Sigmoid colon (tissue), 7 donors: ENCODE results near the gene PANK2. TPM values are rescaled to one million over a fixed set of nuclear protein-coding genes. Genes with fewer than 3 reads are reported as not detected.
A peak's percentile ranks its signal among the peaks of the same experiment; 100 is the strongest.

Experiments
- DNase-seq: peaks from one replicate; pipeline ENCODE4 v3.0.0-alpha.2; 2019
- H3K27ac ChIP-seq, 4 donors: fragments of 200-600 bp; sonication (generic); one replicate each; pipeline ENCODE4 v1.5.1; 2016 to 2019; ENCODE audit warnings: mild to moderate bottlenecking in 1 of 4
- H3K27me3 ChIP-seq, 3 donors: fragments of 200-600 bp; sonication (generic); one replicate each; pipeline ENCODE4 v1.5.1; 2019; ENCODE audit warnings: mild to moderate bottlenecking in 1 of 3
- H3K36me3 ChIP-seq, 4 donors: fragments of 200-600 bp; sonication (generic); one replicate each; pipeline ENCODE4 v1.5.1; 2016 to 2019
- H3K4me1 ChIP-seq, 4 donors: fragments of 200-600 bp; sonication (generic); one replicate each; pipeline ENCODE4 v1.5.1; 2017 to 2019
- H3K4me3 ChIP-seq, 4 donors: fragments of 200-600 bp; sonication (generic); one replicate each; pipeline ENCODE4 v1.5.1; 2017 to 2019; ENCODE audit warnings: mild to moderate bottlenecking in 2 of 4, moderate library complexity in 1 of 4
- H3K9me3 ChIP-seq, 4 donors: fragments of 200-600 bp in 3 of 4; sonication (generic) in 3 of 4; one replicate each; pipeline versions ENCODE4 v1.5.1 to v1.6.1; 2013 to 2019
- EP300 ChIP-seq, 4 donors: sonication (generic); formaldehyde crosslinking; IDR thresholded peaks; one replicate each; pipeline ENCODE4 v1.6.1; 2017; ENCODE audit warnings: antibody characterized with exemption in 4 of 4
- POLR2A ChIP-seq, 2 donors: fragments of 450-650 bp; IDR thresholded peaks; one replicate each; pipeline ENCODE4 v1.6.1; 2016; ENCODE audit warnings: antibody characterized with exemption in 2 of 2, mild to moderate bottlenecking in 2 of 2, moderate library complexity in 2 of 2
- POLR2AphosphoS5 ChIP-seq, 4 donors: sonication (generic); formaldehyde crosslinking; IDR thresholded peaks; one replicate each; pipeline ENCODE4 v1.6.1; 2017; ENCODE audit warnings: antibody characterized with exemption in 4 of 4
- WGBS, 2 donors: extraction: QIAGEN DNeasy Blood & Tissue Kit; methylation state at CpG; one replicate each; pipeline ENCODE4 v1.1.7; 2013; 5-methylcytosine and 5-hydroxymethylcytosine counted together
- intact Hi-C: fragments of 100-400 bp; cut with DNase I; formaldehyde crosslinking; loops from one replicate; pipeline ENCODE4 v1.15.1; 2023
- polyA plus RNA-seq, 3 donors: library from polyadenylated mRNA; stranded (reverse); fragments of 200-250 nt; gene quantifications; one replicate each; pipeline ENCODE4 v1.2.3, GENCODE V29; 2013
- total RNA-seq, 4 donors: library from RNA; depleted of rRNA; stranded (reverse); fragments of >200 nt; gene quantifications; one replicate each; pipeline ENCODE4 v1.1.0, GENCODE V29; 2016
- TF ChIP-seq, protein P1 (sequence below), 4 experiments: fragments of 450-650 bp in 3 of 4; fragments of 200-600 bp in 1 of 4; IDR thresholded peaks; one replicate each; pipeline ENCODE4 v1.5.1; 2016 to 2019; ENCODE audit warnings: antibody characterized with exemption in 4 of 4, mild to moderate bottlenecking in 3 of 4, moderate library complexity in 2 of 4
- donor health status: healthy with polysubstance abuse.
- donor health status: Bipolar disorder and iron deficiency.
- donor health status: healthy.

PANK2 gene
- total and polyA plus RNA-seq, 7 donors = 16.2 to 43.2 (median 35.1) TPM

DNA sequence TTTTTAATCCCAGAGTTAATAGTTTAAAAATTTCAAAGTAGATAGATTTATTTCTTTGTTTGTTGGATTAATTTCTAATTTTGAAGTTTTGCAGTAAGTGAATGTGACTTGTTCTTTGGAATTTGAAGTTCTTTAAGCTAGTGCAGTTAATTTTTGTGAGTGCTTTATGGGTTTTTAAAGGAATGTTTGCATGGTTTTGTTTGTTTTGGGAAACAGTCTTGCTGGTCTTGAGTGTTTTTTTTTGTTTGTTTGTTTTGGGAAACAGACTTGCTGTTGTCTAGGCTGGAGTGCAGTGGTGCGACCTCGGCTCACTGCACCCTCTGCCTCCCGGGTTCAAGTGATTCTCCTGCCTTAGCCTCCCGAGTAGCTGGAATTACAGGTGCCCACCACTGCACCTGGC is 9.5 kb downstream of the PANK2 start:
- 29 to 80% methylated on average over 4 of the region's 4 CpGs for WGBS, 2 donors
- Histone ChIP-seq H3K4me3 (no peak overlapping the region), H3K9me3 (no peaks in the 10 kb centered on the region), H3K36me3 (no peaks in the 10 kb centered on the region), H3K27me3 (no peaks in the 10 kb centered on the region), H3K4me1 (peaks cover 0 to 81% (median 61%) of the 10 kb centered on the region in 4 donors), H3K27ac (no peak overlapping the region)
- intact Hi-C loops = no loop called here
- DNase-seq = no peak
- TF ChIP-seq POLR2AphosphoS5 (IDR thresholded peaks at IDR 0.05) (no peak), EP300 (IDR thresholded peaks at IDR 0.05) (no peak), POLR2A (IDR thresholded peaks at IDR 0.05) (no peak)
- TF ChIP-seq, protein P1, sequence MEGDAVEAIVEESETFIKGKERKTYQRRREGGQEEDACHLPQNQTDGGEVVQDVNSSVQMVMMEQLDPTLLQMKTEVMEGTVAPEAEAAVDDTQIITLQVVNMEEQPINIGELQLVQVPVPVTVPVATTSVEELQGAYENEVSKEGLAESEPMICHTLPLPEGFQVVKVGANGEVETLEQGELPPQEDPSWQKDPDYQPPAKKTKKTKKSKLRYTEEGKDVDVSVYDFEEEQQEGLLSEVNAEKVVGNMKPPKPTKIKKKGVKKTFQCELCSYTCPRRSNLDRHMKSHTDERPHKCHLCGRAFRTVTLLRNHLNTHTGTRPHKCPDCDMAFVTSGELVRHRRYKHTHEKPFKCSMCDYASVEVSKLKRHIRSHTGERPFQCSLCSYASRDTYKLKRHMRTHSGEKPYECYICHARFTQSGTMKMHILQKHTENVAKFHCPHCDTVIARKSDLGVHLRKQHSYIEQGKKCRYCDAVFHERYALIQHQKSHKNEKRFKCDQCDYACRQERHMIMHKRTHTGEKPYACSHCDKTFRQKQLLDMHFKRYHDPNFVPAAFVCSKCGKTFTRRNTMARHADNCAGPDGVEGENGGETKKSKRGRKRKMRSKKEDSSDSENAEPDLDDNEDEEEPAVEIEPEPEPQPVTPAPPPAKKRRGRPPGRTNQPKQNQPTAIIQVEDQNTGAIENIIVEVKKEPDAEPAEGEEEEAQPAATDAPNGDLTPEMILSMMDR (IDR thresholded peaks at IDR 0.05) = no peak

GRCh38 chr20:3900187-3900604 is 11.0 kb downstream of the PANK2 start:
- 77 to 81% methylated on average over 3 of the region's 3 CpGs for WGBS, 2 donors
- H3K27ac ChIP-seq = no peak overlapping the region

DNA sequence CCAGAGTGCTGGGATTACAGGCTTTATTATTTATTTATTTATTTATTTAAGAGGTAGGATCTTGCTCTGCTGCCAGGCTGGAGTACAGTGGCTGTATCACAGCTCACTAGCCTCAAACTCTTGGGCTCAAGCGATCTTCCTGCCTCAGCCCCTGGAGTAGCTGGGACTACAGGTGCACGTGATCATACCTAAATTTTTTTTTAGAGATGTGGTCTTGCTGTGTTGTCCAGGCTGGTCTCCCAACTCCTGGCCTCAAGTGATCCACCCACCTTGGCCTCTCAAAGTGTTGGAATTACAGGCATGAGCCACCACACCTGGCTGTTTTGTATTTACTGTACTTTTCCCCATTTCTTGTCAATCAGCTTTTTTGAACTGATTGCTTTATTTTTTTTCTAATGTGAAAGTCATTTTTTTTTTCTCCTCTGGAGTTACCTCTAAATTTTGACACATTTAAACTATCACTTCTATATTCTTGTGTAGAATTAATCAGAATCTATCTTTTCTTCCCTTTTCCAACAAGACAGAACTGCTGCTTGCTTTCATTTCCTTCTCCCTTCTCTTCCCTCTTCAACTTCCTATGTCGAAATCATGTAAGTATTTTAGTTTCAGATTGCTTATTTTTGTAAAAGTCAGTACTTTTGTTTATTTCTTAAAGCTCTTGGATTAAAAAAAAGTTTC is 12.0 kb downstream of the PANK2 start:
- WGBS, 2 donors = 60 to 70% methylated on average over 3 of the region's 3 CpGs
- TF ChIP-seq POLR2AphosphoS5 (IDR thresholded peaks at IDR 0.05) (no peak), POLR2A (IDR thresholded peaks at IDR 0.05) (no peak), EP300 (IDR thresholded peaks at IDR 0.05) (no peak)
- TF ChIP-seq, protein P1 (IDR thresholded peaks at IDR 0.05) = no peak
- Histone ChIP-seq H3K36me3 (no peaks in the 10 kb centered on the region), H3K9me3 (no peaks in the 10 kb centered on the region), H3K4me3 (peak overlapping the region in 1 of 4 donors; percentile 13), H3K27ac (peak overlapping the region in 2 of 4 donors; percentile 46 to 56), H3K27me3 (no peaks in the 10 kb centered on the region), H3K4me1 (peaks cover 0 to 75% (median 58%) of the 10 kb centered on the region in 4 donors)
- intact Hi-C loops = no loop called here
- no peak for DNase-seq

More at GRCh38 chr20:3900187-3900604, 11.0 kb downstream of the PANK2 start:
- DNase-seq = no peak
- no peaks in the 10 kb centered on the region for H3K9me3 ChIP-seq
- TF ChIP-seq POLR2AphosphoS5 (IDR thresholded peaks at IDR 0.05) (no peak), EP300 (IDR thresholded peaks at IDR 0.05) (no peak), POLR2A (IDR thresholded peaks at IDR 0.05) (no peak)
- TF ChIP-seq, protein P1 (IDR thresholded peaks at IDR 0.05) = no peak
- H3K36me3 ChIP-seq = no peaks in the 10 kb centered on the region
- H3K27me3 ChIP-seq = no peaks in the 10 kb centered on the region
- no peak overlapping the region for H3K4me3 ChIP-seq
- H3K4me1 ChIP-seq = peaks cover 0 to 80% (median 64%) of the 10 kb centered on the region in 4 donors
- intact Hi-C loops = no loop called here

DNA sequence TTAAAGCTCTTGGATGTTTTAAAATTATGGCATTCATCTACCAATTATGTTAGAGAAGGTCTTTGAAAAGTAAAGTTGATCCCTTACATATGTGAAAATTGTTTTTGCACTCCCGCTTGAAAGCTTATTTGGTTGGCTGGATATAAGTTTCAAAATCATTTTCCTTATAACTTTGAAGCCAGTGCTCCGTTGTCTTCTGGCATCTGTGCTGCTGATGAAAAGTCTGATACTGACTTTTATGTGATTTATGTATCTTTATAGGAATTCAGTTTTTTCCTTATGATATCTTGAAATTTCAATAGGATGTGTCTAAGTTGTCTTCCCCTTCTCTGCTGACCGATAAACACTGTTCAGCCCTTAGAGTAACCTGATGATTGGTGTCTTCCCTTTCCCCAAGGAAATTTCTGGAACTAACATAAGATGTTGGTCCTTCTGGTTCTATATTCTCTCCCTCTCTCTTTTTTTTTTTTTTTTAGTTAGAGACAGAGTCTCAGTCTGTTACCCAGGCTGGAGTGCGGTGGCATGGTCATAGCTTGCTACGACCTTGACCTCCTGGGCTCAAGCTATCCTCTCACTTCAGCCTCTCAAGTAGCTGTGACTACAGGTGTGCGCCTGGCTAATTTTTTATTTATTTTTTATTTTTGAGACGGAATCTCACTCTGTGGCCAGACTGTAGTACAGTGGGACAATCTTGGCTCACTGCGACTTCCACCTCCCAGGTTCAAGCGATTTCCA is 12.7 kb downstream of the PANK2 start:
- no peak for TF ChIP-seq POLR2A (IDR thresholded peaks at IDR 0.05)
- TF ChIP-seq, protein P1 (IDR thresholded peaks at IDR 0.05) = no peak
- WGBS, 2 donors = 81 to 88% methylated on average over 9 of the region's 9 CpGs

More for the DNA sequence above, 12.7 kb downstream of the PANK2 start:
- Histone ChIP-seq H3K4me1 (peaks cover 0 to 71% (median 51%) of the 10 kb centered on the region in 4 donors), H3K36me3 (no peaks in the 10 kb centered on the region), H3K27ac (peak overlapping the region in 2 of 4 donors; percentile 46 to 56), H3K9me3 (no peaks in the 10 kb centered on the region), H3K27me3 (no peaks in the 10 kb centered on the region), H3K4me3 (peak overlapping the region in 1 of 4 donors; percentile 13)
- DNase-seq = no peak
- intact Hi-C loops = no loop called here
